Measurements from ENCODE around the gene KIAA0753.

KIAA0753 gene

GRCh38 chr17:6551356-6551755 lies 89.2 kb downstream of the KIAA0753 start:
- TF ChIP-seq TAF1 (IDR thresholded peaks at IDR 0.05; ENCODE audit: low read depth) (no peak), FOXM1 (IDR thresholded peaks at IDR 0.05; ENCODE audit: borderline replicate concordance, low read depth) (no peak), EGR1 (IDR thresholded peaks at IDR 0.05) (no peak), REST (IDR thresholded peaks at IDR 0.05; ENCODE audit: low read depth) (no peak), RAD21 (IDR thresholded peaks at IDR 0.05; ENCODE audit: low read depth) (no peak), NFIC (IDR thresholded peaks at IDR 0.05) (no peak), CEBPB (IDR thresholded peaks at IDR 0.05) (no peak), MAX (IDR thresholded peaks at IDR 0.05) (no peak; the same call in 1 of the 2 replicates), TCF12 (IDR thresholded peaks at IDR 0.05; ENCODE audit: low read depth) (no peak), ZBTB7A (IDR thresholded peaks at IDR 0.05; ENCODE audit: low read depth) (no peak), YY1 (IDR thresholded peaks at IDR 0.05; ENCODE audit: low read depth) (no peak), CREB1 (IDR thresholded peaks at IDR 0.05; ENCODE audit: low read depth) (no peak), EP300 (IDR thresholded peaks at IDR 0.05; ENCODE audit: borderline replicate concordance) (no peak), TEAD4 (IDR thresholded peaks at IDR 0.05) (no peak)
- TF ChIP-seq, protein P1, sequence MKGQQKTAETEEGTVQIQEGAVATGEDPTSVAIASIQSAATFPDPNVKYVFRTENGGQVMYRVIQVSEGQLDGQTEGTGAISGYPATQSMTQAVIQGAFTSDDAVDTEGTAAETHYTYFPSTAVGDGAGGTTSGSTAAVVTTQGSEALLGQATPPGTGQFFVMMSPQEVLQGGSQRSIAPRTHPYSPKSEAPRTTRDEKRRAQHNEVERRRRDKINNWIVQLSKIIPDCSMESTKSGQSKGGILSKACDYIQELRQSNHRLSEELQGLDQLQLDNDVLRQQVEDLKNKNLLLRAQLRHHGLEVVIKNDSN (IDR thresholded peaks at IDR 0.05): no peak

GRCh38 chr17:6549384-6550036 lies 91.0 kb downstream of the KIAA0753 start:
- TF ChIP-seq CEBPB (IDR thresholded peaks at IDR 0.05) (no peak), EGR1 (IDR thresholded peaks at IDR 0.05) (no peak), ZBTB7A (IDR thresholded peaks at IDR 0.05; ENCODE audit: low read depth) (no peak), TCF12 (IDR thresholded peaks at IDR 0.05; ENCODE audit: low read depth) (no peak), MAX (IDR thresholded peaks at IDR 0.05) (no peak), YY1 (IDR thresholded peaks at IDR 0.05; ENCODE audit: low read depth) (no peak), TEAD4 (IDR thresholded peaks at IDR 0.05) (no peak), NFIC (IDR thresholded peaks at IDR 0.05) (no peak), CREB1 (IDR thresholded peaks at IDR 0.05; ENCODE audit: low read depth) (no peak), RAD21 (IDR thresholded peaks at IDR 0.05; ENCODE audit: low read depth) (no peak), EP300 (IDR thresholded peaks at IDR 0.05; ENCODE audit: borderline replicate concordance) (no peak), TAF1 (IDR thresholded peaks at IDR 0.05; ENCODE audit: low read depth) (no peak), REST (IDR thresholded peaks at IDR 0.05; ENCODE audit: low read depth) (no peak), FOXM1 (IDR thresholded peaks at IDR 0.05; ENCODE audit: borderline replicate concordance, low read depth) (no peak)
- TF ChIP-seq, protein P1 (IDR thresholded peaks at IDR 0.05): no peak

GRCh38 chr17:6548578-6549330 lies 91.8 kb downstream of the KIAA0753 start:
- TF ChIP-seq CEBPB (IDR thresholded peaks at IDR 0.05): no peak
- TF ChIP-seq TCF12 (IDR thresholded peaks at IDR 0.05; ENCODE audit: low read depth): no peak
- no peak for TF ChIP-seq ZBTB7A (IDR thresholded peaks at IDR 0.05; ENCODE audit: low read depth)
- TF ChIP-seq EGR1 (IDR thresholded peaks at IDR 0.05): no peak
- TF ChIP-seq YY1 (IDR thresholded peaks at IDR 0.05; ENCODE audit: low read depth): no peak
- TF ChIP-seq EP300 (IDR thresholded peaks at IDR 0.05; ENCODE audit: borderline replicate concordance): no peak
- no peak for TF ChIP-seq FOXM1 (IDR thresholded peaks at IDR 0.05; ENCODE audit: borderline replicate concordance, low read depth)
- no peak for TF ChIP-seq TAF1 (IDR thresholded peaks at IDR 0.05; ENCODE audit: low read depth)
- TF ChIP-seq MAX (IDR thresholded peaks at IDR 0.05): no peak
- no peak for TF ChIP-seq TEAD4 (IDR thresholded peaks at IDR 0.05)
- no peak for TF ChIP-seq CREB1 (IDR thresholded peaks at IDR 0.05; ENCODE audit: low read depth)
- no peak for TF ChIP-seq REST (IDR thresholded peaks at IDR 0.05; ENCODE audit: low read depth)
- TF ChIP-seq, protein P1 (IDR thresholded peaks at IDR 0.05): no peak
- no peak for TF ChIP-seq RAD21 (IDR thresholded peaks at IDR 0.05; ENCODE audit: low read depth)
- no peak for TF ChIP-seq NFIC (IDR thresholded peaks at IDR 0.05)
